GM19397 (cell line): Measurements from ENCODE around the gene CYP27C1.

Source experiments
- ATAC-seq: cut with Tn5 transposase; IDR thresholded peaks from one replicate; pipeline ENCODE4 v1.9.1; 2021; ENCODE audit warnings: mild to moderate bottlenecking, moderate library complexity; ENCODE audit not compliant: unreplicated experiment

CYP27C1 gene

GRCh38 chr2:127134833-127135830, 85.0 kb downstream of the CYP27C1 start:
- no peak for ATAC-seq

- no peak for ATAC-seq
These were observed 85.9 kb downstream of the CYP27C1 start for GRCh38 chr2:127134235-127134634.
